IMR-90 (cell line): ENCODE data around the gene CDKL4. TPM values are rescaled to one million over a fixed set of nuclear protein-coding genes. Genes with fewer than 3 reads are reported as not detected.

ENCODE experiments used
- ATAC-seq: fragments of 200-7000 bp; cut with Tn5 transposase; 2 replicates; pipeline ENCODE4 v1.9.1; 2020; ENCODE audit warnings: low read depth, mild to moderate bottlenecking, moderate library complexity
- BruUV-seq: library from RNA; stranded (reverse); fragments of 400-500 nt; replicated peaks from 2 replicates; lab custom pipeline; 2021; lab: Mats Ljungman, UMichigan
- CTCF ChIA-PET: fragments of 300-600 bp; formaldehyde crosslinking; extraction: SDS; loops from one replicate; lab custom pipeline; 2021; ENCODE audit warnings: antibody characterized with exemption; lab: Yijun Ruan, JAX
- POLR2A ChIA-PET: fragments of 300-600 bp; sonication (Branson Sonifier 250); formaldehyde crosslinking; loops from one replicate; lab custom pipeline; 2022; ENCODE audit warnings: antibody characterized with exemption; ENCODE audit not compliant: unreplicated experiment; lab: Charles Lee
- DNase-seq: peaks from one replicate; pipeline ENCODE4 v3.0.0; 2013
- H2AFZ ChIP-seq: replicated peaks from 2 replicates; pipeline ENCODE3; 2013; ENCODE audit warnings: low read length, mild to moderate bottlenecking; ENCODE audit not compliant: poor library complexity
- H2AK5ac ChIP-seq: 2 replicates; pipeline ENCODE4 v1.6.1; 2013; ENCODE audit warnings: low read depth, low read length, inconsistent platforms
- H2AK9ac ChIP-seq: replicated peaks from 2 replicates; pipeline ENCODE3; 2013; ENCODE audit warnings: mild to moderate bottlenecking, low read depth, low read length, moderate library complexity; ENCODE audit not compliant: poor library complexity
- H2BK120ac ChIP-seq: 2 replicates; pipeline ENCODE4 v1.6.1; 2013; ENCODE audit warnings: low read depth, low read length, inconsistent platforms
- H2BK15ac ChIP-seq: 3 replicates; pipeline ENCODE4 v1.6.1; 2013; ENCODE audit warnings: low read depth, low read length, inconsistent platforms
- H2BK20ac ChIP-seq: 2 replicates; pipeline ENCODE4 v1.6.1; 2013; ENCODE audit warnings: low read depth, mild to moderate bottlenecking, inconsistent platforms, low read length, moderate library complexity
- H2BK5ac ChIP-seq: 2 replicates; pipeline ENCODE4 v1.6.1; 2013; ENCODE audit warnings: mild to moderate bottlenecking, low read depth, low read length, inconsistent platforms; ENCODE audit not compliant: poor library complexity, severe bottlenecking
- H3K14ac ChIP-seq: replicated peaks from 2 replicates; pipeline ENCODE4 v1.6.1; 2013; ENCODE audit warnings: low read depth, low read length, inconsistent platforms
- H3K18ac ChIP-seq: 2 replicates; pipeline ENCODE4 v1.6.1; 2013; ENCODE audit warnings: low read depth, low read length, control low read depth
- H3K23ac ChIP-seq: 2 replicates; pipeline ENCODE4 v1.6.1; 2013; ENCODE audit warnings: low read depth, low read length, inconsistent platforms
- H3K27ac ChIP-seq: 2 replicates; pipeline ENCODE4 v1.5.1; 2013; ENCODE audit warnings: mild to moderate bottlenecking, control low read depth, low read length; ENCODE audit not compliant: insufficient read depth
- H3K27me3 ChIP-seq: 2 replicates; pipeline ENCODE4 v1.6.1; 2013; ENCODE audit warnings: low read length; ENCODE audit not compliant: control insufficient read depth, insufficient read depth
- H3K36me3 ChIP-seq: 2 replicates; pipeline ENCODE4 v1.6.1; 2013; ENCODE audit warnings: low read length, mixed read lengths; ENCODE audit not compliant: control insufficient read depth, insufficient read depth
- H3K4ac ChIP-seq: 2 replicates; pipeline ENCODE4 v1.6.1; 2013; ENCODE audit warnings: low read depth, low read length, inconsistent platforms
- H3K4me1 ChIP-seq: 2 replicates; pipeline ENCODE4 v1.6.1; 2013; ENCODE audit warnings: low read length, mixed read lengths; ENCODE audit not compliant: control insufficient read depth, insufficient read depth
- H3K4me2 ChIP-seq: 2 replicates; pipeline ENCODE4 v1.6.1; 2013; ENCODE audit warnings: low read depth, mild to moderate bottlenecking, control low read depth, low read length, moderate library complexity
- H3K4me3 ChIP-seq: 2 replicates; pipeline ENCODE4 v1.5.1; 2013; ENCODE audit warnings: low read depth, mild to moderate bottlenecking, control low read depth, low read length, moderate library complexity; ENCODE audit not compliant: insufficient read depth
- H3K56ac ChIP-seq: 2 replicates; pipeline ENCODE4 v1.6.1; 2013; ENCODE audit warnings: low read length, inconsistent platforms; ENCODE audit not compliant: insufficient read depth; ENCODE audit errors: extremely low read depth
- H3K79me1 ChIP-seq, 2 experiments: 2 replicates each; pipeline ENCODE4 v1.6.1; 2013; ENCODE audit warnings: low read length in 2 of 2, inconsistent platforms in 1 of 2, low read depth in 1 of 2
- H3K9ac ChIP-seq: 2 replicates; pipeline ENCODE4 v1.6.1; 2013; ENCODE audit warnings: low read depth, low read length, control low read depth
- H3K9me1 ChIP-seq: 2 replicates; pipeline ENCODE4 v1.6.1; 2013; ENCODE audit warnings: low read length, inconsistent platforms; ENCODE audit not compliant: insufficient read depth
- H3K9me3 ChIP-seq: 2 replicates; pipeline ENCODE4 v1.6.1; 2013; ENCODE audit warnings: low read length; ENCODE audit not compliant: control insufficient read depth, insufficient read depth
- H4K20me1 ChIP-seq: 2 replicates; pipeline ENCODE4 v1.6.1; 2013; ENCODE audit warnings: low read length, inconsistent platforms; ENCODE audit not compliant: insufficient read depth
- H4K5ac ChIP-seq: 2 replicates; pipeline ENCODE4 v1.6.1; 2013; ENCODE audit warnings: mild to moderate bottlenecking, low read depth, low read length, control low read depth
- H4K8ac ChIP-seq, 2 experiments: 2 replicates each; pipeline ENCODE4 v1.6.1; 2013; ENCODE audit warnings: low read depth in 2 of 2, low read length in 2 of 2, control low read depth in 1 of 2, inconsistent platforms in 1 of 2
- H4K91ac ChIP-seq: 2 replicates; pipeline ENCODE4 v1.6.1; 2013; ENCODE audit warnings: low read depth, low read length, inconsistent platforms; ENCODE audit not compliant: insufficient read depth
- BHLHE40 ChIP-seq: fragments of 150-350 bp; IDR thresholded peaks from 2 replicates; pipeline ENCODE4 v1.6.1; 2016; ENCODE audit warnings: mild to moderate bottlenecking, low read depth, low read length
- CEBPB ChIP-seq: IDR thresholded peaks from 2 replicates; pipeline ENCODE4 v1.6.1; 2012; ENCODE audit warnings: low read depth, low read length, improper control_type of control experiment
- CHD1 ChIP-seq: IDR thresholded peaks from 2 replicates; pipeline ENCODE4 v1.6.1; 2012; ENCODE audit warnings: low read depth, low read length, improper control_type of control experiment
- CTCF ChIP-seq: conservative IDR thresholded peaks from 2 replicates; pipeline ENCODE4 v1.5.1; 2012; ENCODE audit warnings: mild to moderate bottlenecking, low read depth, low read length, improper control_type of control experiment
- FOS ChIP-seq: fragments of 150-350 bp; IDR thresholded peaks from 2 replicates; pipeline ENCODE4 v1.6.1; 2016; ENCODE audit warnings: low read depth, low read length
- MAFK ChIP-seq: IDR thresholded peaks from 2 replicates; pipeline ENCODE4 v1.6.1; 2012; ENCODE audit warnings: low read depth, low read length, improper control_type of control experiment
- MAZ ChIP-seq: IDR thresholded peaks from 2 replicates; pipeline ENCODE4 v1.6.1; 2012; ENCODE audit warnings: low read depth, mild to moderate bottlenecking, low read length, improper control_type of control experiment, moderate library complexity, borderline replicate concordance
- MXI1 ChIP-seq: IDR thresholded peaks from 2 replicates; pipeline ENCODE4 v1.6.1; 2012; ENCODE audit warnings: low read depth, mild to moderate bottlenecking, low read length, moderate library complexity, borderline replicate concordance
- NFE2L2 ChIP-seq: fragments of 150-350 bp; IDR thresholded peaks from 2 replicates; pipeline ENCODE4 v1.6.1; 2016; ENCODE audit warnings: low read depth, mild to moderate bottlenecking, low read length
- POLR2A ChIP-seq: IDR thresholded peaks from 2 replicates; pipeline ENCODE4 v1.6.1; 2012; ENCODE audit warnings: mild to moderate bottlenecking, low read depth, low read length
- RAD21 ChIP-seq: IDR thresholded peaks from 2 replicates; pipeline ENCODE4 v1.6.1; 2012; ENCODE audit warnings: low read length, improper control_type of control experiment
- RCOR1 ChIP-seq: IDR thresholded peaks from 2 replicates; pipeline ENCODE4 v1.6.1; 2012; ENCODE audit warnings: mild to moderate bottlenecking, low read length, improper control_type of control experiment; ENCODE audit not compliant: insufficient replicate concordance
- RFX5 ChIP-seq: IDR thresholded peaks from 2 replicates; pipeline ENCODE4 v1.8.0; 2012; ENCODE audit warnings: low read depth, mild to moderate bottlenecking, low read length, moderate library complexity
- SMC3 ChIP-seq: fragments of 150-350 bp; IDR thresholded peaks from 2 replicates; pipeline ENCODE4 v1.6.1; 2016; ENCODE audit warnings: low read depth, mild to moderate bottlenecking, antibody characterized with exemption, low read length, moderate library complexity
- USF2 ChIP-seq: fragments of 150-350 bp; IDR thresholded peaks from 2 replicates; pipeline ENCODE4 v1.6.1; 2017; ENCODE audit warnings: mild to moderate bottlenecking, antibody characterized with exemption, low read length, low read depth
- WGBS, 2 experiments: methylation state at CpG; one replicate each; pipeline versions ENCODE4 v1.1.5 to v1.1.7; 2013; ENCODE audit warnings: missing lambda C conversion rate in 2 of 2; ENCODE audit not compliant: insufficient read length in 1 of 2; ENCODE audit errors: extremely low coverage in 2 of 2; 5-methylcytosine and 5-hydroxymethylcytosine counted together
- dilution Hi-C: fragments of 300-500 bp; cut with HindIII; formaldehyde crosslinking; loops from one replicate; pipeline ENCODE4 v1.14.3; 2018; ENCODE audit warnings: low sequenced_read_pairs; ENCODE audit not compliant: unreplicated experiment
- in situ Hi-C: fragments of 300-500 bp; cut with MboI; formaldehyde crosslinking; loops from 3 replicates; pipeline ENCODE4 v1.14.3; 2019; ENCODE audit warnings: low sequenced_read_pairs, inconsistent platforms, mixed read lengths
- intact Hi-C: fragments of 100-400 bp; cut with micrococcal nuclease; formaldehyde crosslinking; loops from 2 replicates; pipeline ENCODE4 v1.10.0; 2022
- polyA plus RNA-seq, 3 experiments: library from polyadenylated mRNA; depleted of rRNA; stranded (reverse); fragments of >200 nt; gene quantifications; 2 replicates each; pipeline ENCODE4 v1.2.3, GENCODE V29; 2012; ENCODE audit warnings: low replicate concordance in 1 of 3
- total RNA-seq: library from RNA; depleted of rRNA; stranded (reverse); fragments of >200 nt; gene quantifications from 2 replicates; pipeline ENCODE4 v1.2.3, GENCODE V29; 2012

CDKL4 gene
- total and polyA plus RNA-seq, 2 of the 4 experiments (the other 2 are of a cell fraction) = not detected

- Histone ChIP-seq H3K36me3 (no peaks in the 10 kb centered on the region), H3K9ac (no peak overlapping the region; the same call in 1 of the 2 replicates), H4K8ac (no peak overlapping the region), H2AFZ (no peak overlapping the region), H3K27ac (no peak overlapping the region), H4K91ac (no peak overlapping the region), H2BK20ac (no peak overlapping the region), H2AK5ac (no peak overlapping the region), H4K20me1 (no peaks in the 10 kb centered on the region), H3K9me1 (no peaks in the 10 kb centered on the region), H3K27me3 (no peaks in the 10 kb centered on the region), H2BK120ac (no peak overlapping the region), H3K23ac (no peak overlapping the region), H3K4me1 (0 out of 2 replicates have a peak, but pooled peaks cover 1% of the 10 kb centered on the region), H2AK9ac (no peak overlapping the region), H3K9me3 (no peaks in the 10 kb centered on the region), H4K5ac (no peak overlapping the region), H3K79me1 (no peaks in the 10 kb centered on the region), H3K4me3 (no peak overlapping the region), H2BK15ac (no peak overlapping the region), H3K14ac (no peak overlapping the region; the same call in 1 of the 2 replicates), H2BK5ac (no peak overlapping the region), H3K4me2 (peak overlapping the region; percentile 53), H3K4ac (no peak overlapping the region), H3K56ac (no peak overlapping the region), H3K18ac (no peak overlapping the region)
- in situ Hi-C loops = loop anchor here (5.0 to 10.0 kb wide), 2 partner anchors 166 to 283 kb away; no protein-coding TSS in a partner anchor
- ATAC-seq (peak; percentile 77), DNase-seq (peak; percentile 62)
- dilution Hi-C loops = no loop called here
- 35% methylated on average over 2 of the region's 9 CpGs; no CpG with 5 or more reads in 1 of the 2 experiments for WGBS, 2 experiments
- POLR2A ChIA-PET = no interaction called here
- CTCF ChIA-PET = interaction anchor here (0.5 to 3.3 kb wide), 15 partner anchors 9 to 373 kb away, joined by 3 to 28 read pairs (median 4); partner anchors contain the start of gene SOS1
- intact Hi-C loops = loop anchor here (1.0 kb wide), 2 partner anchors 109 to 169 kb away; no protein-coding TSS in a partner anchor
- no TSS peak for BruUV-seq
- no peak for TF ChIP-seq FOS
- TF ChIP-seq POLR2A = no peak
- no peak for TF ChIP-seq MXI1
- peak; percentile 84 for TF ChIP-seq CTCF
- TF ChIP-seq MAFK = no peak
- TF ChIP-seq MAZ = no peak; the same call in 1 of the 2 replicates
- TF ChIP-seq BHLHE40 = no peak
- TF ChIP-seq SMC3 = peak; percentile 87
- TF ChIP-seq CHD1 = no peak
- TF ChIP-seq RFX5 = no peak
- no peak for TF ChIP-seq USF2
- no peak for TF ChIP-seq NFE2L2
- no peak for TF ChIP-seq CEBPB
- TF ChIP-seq RAD21 = peak; percentile 77
- TF ChIP-seq RCOR1 = no peak
Observed at GRCh38 chr2:39227628-39228412, 15.9 kb downstream of the CDKL4 start.
